Measurements from ENCODE around the gene SLC7A9.
"Not testable (repeated sequence)": the region's sequence is repeated elsewhere in the genome, so short reads cannot be mapped to it uniquely, and the experiment has no call there.

SLC7A9 gene

GRCh38 chr19:32869369-32869965 lies at the start of gene SLC7A9:
TSS of gene SLC7A9 (minus strand) at chr19:32869767. CDS start at chr19:32868534, 1,233 bp downstream.
- no peak for DNase-seq

- DNase-seq: no peak
Measured at GRCh38 chr19:32919365-32919764, 49.8 kb upstream of the SLC7A9 start.

- DNase-seq: no peak
Measured at GRCh38 chr19:32917616-32917996, 48.0 kb upstream of the SLC7A9 start.

- DNase-seq: no peak
Measured at GRCh38 chr19:32916969-32917615, 47.5 kb upstream of the SLC7A9 start.

- DNase-seq: no peak
Measured at GRCh38 chr19:32914879-32915660, 45.5 kb upstream of the SLC7A9 start.

- no peak for DNase-seq
Measured at GRCh38 chr19:32911467-32911866, 41.9 kb upstream of the SLC7A9 start.

GRCh38 chr19:32910874-32911273 lies 41.3 kb upstream of the SLC7A9 start:
- no peak for DNase-seq

- no peak for DNase-seq
Measured at GRCh38 chr19:32910094-32910493, 40.5 kb upstream of the SLC7A9 start.

GRCh38 chr19:32909257-32909656 lies 39.7 kb upstream of the SLC7A9 start:
- DNase-seq: no peak

GRCh38 chr19:32908641-32909190 lies 39.1 kb upstream of the SLC7A9 start:
- DNase-seq: no peak

GRCh38 chr19:32902448-32902847 lies 32.9 kb upstream of the SLC7A9 start:
- no peak for DNase-seq

GRCh38 chr19:32901504-32902161 lies 32.1 kb upstream of the SLC7A9 start:
- no peak for DNase-seq

GRCh38 chr19:32896516-32897214 lies 27.1 kb upstream of the SLC7A9 start:
- no peak for DNase-seq

- no peak for DNase-seq
Measured at GRCh38 chr19:32895384-32895783, 25.8 kb upstream of the SLC7A9 start.

- no peak for DNase-seq
Measured at GRCh38 chr19:32891609-32892008, 22.0 kb upstream of the SLC7A9 start.

GRCh38 chr19:32890841-32891240 lies 21.3 kb upstream of the SLC7A9 start:
- DNase-seq: no peak

GRCh38 chr19:32890326-32890725 lies 20.8 kb upstream of the SLC7A9 start:
- no peak for DNase-seq

GRCh38 chr19:32889137-32889934 lies 19.8 kb upstream of the SLC7A9 start:
- DNase-seq: no peak

- no peak for DNase-seq
Measured at GRCh38 chr19:32887572-32888215, 18.1 kb upstream of the SLC7A9 start.

GRCh38 chr19:32886241-32886640 lies 16.7 kb upstream of the SLC7A9 start:
- no peak for DNase-seq

- DNase-seq: not testable (repeated sequence)
Measured at GRCh38 chr19:32885255-32885654, 15.7 kb upstream of the SLC7A9 start.

Measured in CD4-positive, alpha-beta T cell treated with Interleukin-12 subunit alpha and Interleukin-12 subunit beta, for 1 hour (primary cell).